IMR-90 (cell line): ENCODE data around the gene LETM1. TPM values are rescaled to one million over a fixed set of nuclear protein-coding genes. Genes with fewer than 3 reads are reported as not detected.

Experiments
- ATAC-seq: fragments of 200-7000 bp; cut with Tn5 transposase; 2 replicates; pipeline ENCODE4 v1.9.1; 2020; ENCODE audit warnings: low read depth, mild to moderate bottlenecking, moderate library complexity
- BruUV-seq: library from RNA; stranded (reverse); fragments of 400-500 nt; replicated peaks from 2 replicates; lab custom pipeline; 2021; lab: Mats Ljungman, UMichigan
- CTCF ChIA-PET: fragments of 300-600 bp; formaldehyde crosslinking; extraction: SDS; loops from one replicate; lab custom pipeline; 2021; ENCODE audit warnings: antibody characterized with exemption; lab: Yijun Ruan, JAX
- POLR2A ChIA-PET: fragments of 300-600 bp; sonication (Branson Sonifier 250); formaldehyde crosslinking; loops from one replicate; lab custom pipeline; 2022; ENCODE audit warnings: antibody characterized with exemption; ENCODE audit not compliant: unreplicated experiment; lab: Charles Lee
- DNase-seq: peaks from one replicate; pipeline ENCODE4 v3.0.0; 2013
- H2AFZ ChIP-seq: replicated peaks from 2 replicates; pipeline ENCODE3; 2013; ENCODE audit warnings: low read length, mild to moderate bottlenecking; ENCODE audit not compliant: poor library complexity
- H2AK5ac ChIP-seq: 2 replicates; pipeline ENCODE4 v1.6.1; 2013; ENCODE audit warnings: low read depth, low read length, inconsistent platforms
- H2AK9ac ChIP-seq: replicated peaks from 2 replicates; pipeline ENCODE3; 2013; ENCODE audit warnings: mild to moderate bottlenecking, low read depth, low read length, moderate library complexity; ENCODE audit not compliant: poor library complexity
- H2BK120ac ChIP-seq: 2 replicates; pipeline ENCODE4 v1.6.1; 2013; ENCODE audit warnings: low read depth, low read length, inconsistent platforms
- H2BK15ac ChIP-seq: 3 replicates; pipeline ENCODE4 v1.6.1; 2013; ENCODE audit warnings: low read depth, low read length, inconsistent platforms
- H2BK20ac ChIP-seq: 2 replicates; pipeline ENCODE4 v1.6.1; 2013; ENCODE audit warnings: low read depth, mild to moderate bottlenecking, inconsistent platforms, low read length, moderate library complexity
- H2BK5ac ChIP-seq: 2 replicates; pipeline ENCODE4 v1.6.1; 2013; ENCODE audit warnings: mild to moderate bottlenecking, low read depth, low read length, inconsistent platforms; ENCODE audit not compliant: poor library complexity, severe bottlenecking
- H3K14ac ChIP-seq: replicated peaks from 2 replicates; pipeline ENCODE4 v1.6.1; 2013; ENCODE audit warnings: low read depth, low read length, inconsistent platforms
- H3K18ac ChIP-seq: 2 replicates; pipeline ENCODE4 v1.6.1; 2013; ENCODE audit warnings: low read depth, low read length, control low read depth
- H3K23ac ChIP-seq: 2 replicates; pipeline ENCODE4 v1.6.1; 2013; ENCODE audit warnings: low read depth, low read length, inconsistent platforms
- H3K27ac ChIP-seq: 2 replicates; pipeline ENCODE4 v1.5.1; 2013; ENCODE audit warnings: mild to moderate bottlenecking, control low read depth, low read length; ENCODE audit not compliant: insufficient read depth
- H3K27me3 ChIP-seq: 2 replicates; pipeline ENCODE4 v1.6.1; 2013; ENCODE audit warnings: low read length; ENCODE audit not compliant: control insufficient read depth, insufficient read depth
- H3K36me3 ChIP-seq: 2 replicates; pipeline ENCODE4 v1.6.1; 2013; ENCODE audit warnings: low read length, mixed read lengths; ENCODE audit not compliant: control insufficient read depth, insufficient read depth
- H3K4ac ChIP-seq: 2 replicates; pipeline ENCODE4 v1.6.1; 2013; ENCODE audit warnings: low read depth, low read length, inconsistent platforms
- H3K4me1 ChIP-seq: 2 replicates; pipeline ENCODE4 v1.6.1; 2013; ENCODE audit warnings: low read length, mixed read lengths; ENCODE audit not compliant: control insufficient read depth, insufficient read depth
- H3K4me2 ChIP-seq: 2 replicates; pipeline ENCODE4 v1.6.1; 2013; ENCODE audit warnings: low read depth, mild to moderate bottlenecking, control low read depth, low read length, moderate library complexity
- H3K4me3 ChIP-seq: 2 replicates; pipeline ENCODE4 v1.5.1; 2013; ENCODE audit warnings: low read depth, mild to moderate bottlenecking, control low read depth, low read length, moderate library complexity; ENCODE audit not compliant: insufficient read depth
- H3K56ac ChIP-seq: 2 replicates; pipeline ENCODE4 v1.6.1; 2013; ENCODE audit warnings: low read length, inconsistent platforms; ENCODE audit not compliant: insufficient read depth; ENCODE audit errors: extremely low read depth
- H3K79me1 ChIP-seq, 2 experiments: 2 replicates each; pipeline ENCODE4 v1.6.1; 2013; ENCODE audit warnings: low read length in 2 of 2, inconsistent platforms in 1 of 2, low read depth in 1 of 2
- H3K9ac ChIP-seq: 2 replicates; pipeline ENCODE4 v1.6.1; 2013; ENCODE audit warnings: low read depth, low read length, control low read depth
- H3K9me1 ChIP-seq: 2 replicates; pipeline ENCODE4 v1.6.1; 2013; ENCODE audit warnings: low read length, inconsistent platforms; ENCODE audit not compliant: insufficient read depth
- H3K9me3 ChIP-seq: 2 replicates; pipeline ENCODE4 v1.6.1; 2013; ENCODE audit warnings: low read length; ENCODE audit not compliant: control insufficient read depth, insufficient read depth
- H4K20me1 ChIP-seq: 2 replicates; pipeline ENCODE4 v1.6.1; 2013; ENCODE audit warnings: low read length, inconsistent platforms; ENCODE audit not compliant: insufficient read depth
- H4K5ac ChIP-seq: 2 replicates; pipeline ENCODE4 v1.6.1; 2013; ENCODE audit warnings: mild to moderate bottlenecking, low read depth, low read length, control low read depth
- H4K8ac ChIP-seq, 2 experiments: 2 replicates each; pipeline ENCODE4 v1.6.1; 2013; ENCODE audit warnings: low read depth in 2 of 2, low read length in 2 of 2, control low read depth in 1 of 2, inconsistent platforms in 1 of 2
- H4K91ac ChIP-seq: 2 replicates; pipeline ENCODE4 v1.6.1; 2013; ENCODE audit warnings: low read depth, low read length, inconsistent platforms; ENCODE audit not compliant: insufficient read depth
- BHLHE40 ChIP-seq: fragments of 150-350 bp; IDR thresholded peaks from 2 replicates; pipeline ENCODE4 v1.6.1; 2016; ENCODE audit warnings: mild to moderate bottlenecking, low read depth, low read length
- CEBPB ChIP-seq: IDR thresholded peaks from 2 replicates; pipeline ENCODE4 v1.6.1; 2012; ENCODE audit warnings: low read depth, low read length, improper control_type of control experiment
- CHD1 ChIP-seq: IDR thresholded peaks from 2 replicates; pipeline ENCODE4 v1.6.1; 2012; ENCODE audit warnings: low read depth, low read length, improper control_type of control experiment
- CTCF ChIP-seq: conservative IDR thresholded peaks from 2 replicates; pipeline ENCODE4 v1.5.1; 2012; ENCODE audit warnings: mild to moderate bottlenecking, low read depth, low read length, improper control_type of control experiment
- MAZ ChIP-seq: IDR thresholded peaks from 2 replicates; pipeline ENCODE4 v1.6.1; 2012; ENCODE audit warnings: low read depth, mild to moderate bottlenecking, low read length, improper control_type of control experiment, moderate library complexity, borderline replicate concordance
- MXI1 ChIP-seq: IDR thresholded peaks from 2 replicates; pipeline ENCODE4 v1.6.1; 2012; ENCODE audit warnings: low read depth, mild to moderate bottlenecking, low read length, moderate library complexity, borderline replicate concordance
- NFE2L2 ChIP-seq: fragments of 150-350 bp; IDR thresholded peaks from 2 replicates; pipeline ENCODE4 v1.6.1; 2016; ENCODE audit warnings: low read depth, mild to moderate bottlenecking, low read length
- POLR2A ChIP-seq: IDR thresholded peaks from 2 replicates; pipeline ENCODE4 v1.6.1; 2012; ENCODE audit warnings: mild to moderate bottlenecking, low read depth, low read length
- RCOR1 ChIP-seq: IDR thresholded peaks from 2 replicates; pipeline ENCODE4 v1.6.1; 2012; ENCODE audit warnings: mild to moderate bottlenecking, low read length, improper control_type of control experiment; ENCODE audit not compliant: insufficient replicate concordance
- RFX5 ChIP-seq: IDR thresholded peaks from 2 replicates; pipeline ENCODE4 v1.8.0; 2012; ENCODE audit warnings: low read depth, mild to moderate bottlenecking, low read length, moderate library complexity
- SMC3 ChIP-seq: fragments of 150-350 bp; IDR thresholded peaks from 2 replicates; pipeline ENCODE4 v1.6.1; 2016; ENCODE audit warnings: low read depth, mild to moderate bottlenecking, antibody characterized with exemption, low read length, moderate library complexity
- WGBS, 2 experiments: methylation state at CpG; one replicate each; pipeline versions ENCODE4 v1.1.5 to v1.1.7; 2013; ENCODE audit warnings: missing lambda C conversion rate in 2 of 2; ENCODE audit not compliant: insufficient read length in 1 of 2; ENCODE audit errors: extremely low coverage in 2 of 2; 5-methylcytosine and 5-hydroxymethylcytosine counted together
- dilution Hi-C: fragments of 300-500 bp; cut with HindIII; formaldehyde crosslinking; loops from one replicate; pipeline ENCODE4 v1.14.3; 2018; ENCODE audit warnings: low sequenced_read_pairs; ENCODE audit not compliant: unreplicated experiment
- in situ Hi-C: fragments of 300-500 bp; cut with MboI; formaldehyde crosslinking; loops from 3 replicates; pipeline ENCODE4 v1.14.3; 2019; ENCODE audit warnings: low sequenced_read_pairs, inconsistent platforms, mixed read lengths
- intact Hi-C: fragments of 100-400 bp; cut with micrococcal nuclease; formaldehyde crosslinking; loops from 2 replicates; pipeline ENCODE4 v1.10.0; 2022
- polyA plus RNA-seq, 3 experiments: library from polyadenylated mRNA; depleted of rRNA; stranded (reverse); fragments of >200 nt; gene quantifications; 2 replicates each; pipeline ENCODE4 v1.2.3, GENCODE V29; 2012; ENCODE audit warnings: low replicate concordance in 1 of 3
- total RNA-seq: library from RNA; depleted of rRNA; stranded (reverse); fragments of >200 nt; gene quantifications from 2 replicates; pipeline ENCODE4 v1.2.3, GENCODE V29; 2012
- TF ChIP-seq, protein P1 (sequence below): fragments of 150-350 bp; IDR thresholded peaks from 2 replicates; pipeline ENCODE4 v1.6.1; 2017; ENCODE audit warnings: mild to moderate bottlenecking, antibody characterized with exemption, low read length, low read depth

LETM1 gene
- total and polyA plus RNA-seq, 2 of the 4 experiments (the other 2 are of a cell fraction) = 25.0 to 49.3 TPM

- TF ChIP-seq MAZ (no peak), SMC3 (no peak), RCOR1 (no peak), CHD1 (no peak), MXI1 (no peak), NFE2L2 (no peak), POLR2A (no peak), CTCF (no peak), RFX5 (no peak), CEBPB (no peak), BHLHE40 (no peak)
- TF ChIP-seq, protein P1, sequence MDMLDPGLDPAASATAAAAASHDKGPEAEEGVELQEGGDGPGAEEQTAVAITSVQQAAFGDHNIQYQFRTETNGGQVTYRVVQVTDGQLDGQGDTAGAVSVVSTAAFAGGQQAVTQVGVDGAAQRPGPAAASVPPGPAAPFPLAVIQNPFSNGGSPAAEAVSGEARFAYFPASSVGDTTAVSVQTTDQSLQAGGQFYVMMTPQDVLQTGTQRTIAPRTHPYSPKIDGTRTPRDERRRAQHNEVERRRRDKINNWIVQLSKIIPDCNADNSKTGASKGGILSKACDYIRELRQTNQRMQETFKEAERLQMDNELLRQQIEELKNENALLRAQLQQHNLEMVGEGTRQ = no peak
- ATAC-seq (no peak), DNase-seq (no peak)
- Histone ChIP-seq H3K56ac (no peak overlapping the region), H4K8ac (no peak overlapping the region), H3K4ac (no peak overlapping the region), H4K20me1 (peaks cover 6% of the 10 kb centered on the region; the same call in 1 of the 2 replicates), H2AK9ac (no peak overlapping the region), H3K36me3 (no peaks in the 10 kb centered on the region), H2AK5ac (no peak overlapping the region), H3K9me3 (no peaks in the 10 kb centered on the region), H3K27me3 (peaks cover 32% of the 10 kb centered on the region), H2BK120ac (no peak overlapping the region), H2BK15ac (no peak overlapping the region), H4K5ac (no peak overlapping the region), H2AFZ (no peak overlapping the region), H4K91ac (no peak overlapping the region), H3K9ac (no peak overlapping the region), H3K23ac (no peak overlapping the region), H2BK20ac (no peak overlapping the region), H3K18ac (no peak overlapping the region), H3K9me1 (no peaks in the 10 kb centered on the region), H3K4me2 (no peak overlapping the region), H3K27ac (no peak overlapping the region), H3K4me3 (no peak overlapping the region), H3K4me1 (peaks cover 2% of the 10 kb centered on the region; the same call in 1 of the 2 replicates), H3K14ac (no peak overlapping the region), H3K79me1 (no peaks in the 10 kb centered on the region), H2BK5ac (no peak overlapping the region)
- no TSS peak for BruUV-seq
- ChIA-PET POLR2A (no interaction called here), CTCF (interaction anchor here (1.2 kb wide), 1 partner anchor 11 kb away, joined by 4 read pairs; no protein-coding TSS in a partner anchor)
- intact Hi-C loops (no loop called here), dilution Hi-C loops (no loop called here), in situ Hi-C loops (no loop called here)
- whole genome bisulfite sequencing, 2 experiments = 76% methylated on average over 16 of the region's 30 CpGs; no CpG with 5 or more reads in 1 of the 2 experiments
These were observed 57.2 kb downstream of the LETM1 start for GRCh38 chr4:1798580-1799386.
